ENCODE measurements around the gene DPEP2NB. TPM values are rescaled to one million over a fixed set of nuclear protein-coding genes. Genes with fewer than 3 reads are reported as not detected.

The DPEP2NB gene
- total RNA-seq, 1 donor from 2014 or later = not detected

DNA sequence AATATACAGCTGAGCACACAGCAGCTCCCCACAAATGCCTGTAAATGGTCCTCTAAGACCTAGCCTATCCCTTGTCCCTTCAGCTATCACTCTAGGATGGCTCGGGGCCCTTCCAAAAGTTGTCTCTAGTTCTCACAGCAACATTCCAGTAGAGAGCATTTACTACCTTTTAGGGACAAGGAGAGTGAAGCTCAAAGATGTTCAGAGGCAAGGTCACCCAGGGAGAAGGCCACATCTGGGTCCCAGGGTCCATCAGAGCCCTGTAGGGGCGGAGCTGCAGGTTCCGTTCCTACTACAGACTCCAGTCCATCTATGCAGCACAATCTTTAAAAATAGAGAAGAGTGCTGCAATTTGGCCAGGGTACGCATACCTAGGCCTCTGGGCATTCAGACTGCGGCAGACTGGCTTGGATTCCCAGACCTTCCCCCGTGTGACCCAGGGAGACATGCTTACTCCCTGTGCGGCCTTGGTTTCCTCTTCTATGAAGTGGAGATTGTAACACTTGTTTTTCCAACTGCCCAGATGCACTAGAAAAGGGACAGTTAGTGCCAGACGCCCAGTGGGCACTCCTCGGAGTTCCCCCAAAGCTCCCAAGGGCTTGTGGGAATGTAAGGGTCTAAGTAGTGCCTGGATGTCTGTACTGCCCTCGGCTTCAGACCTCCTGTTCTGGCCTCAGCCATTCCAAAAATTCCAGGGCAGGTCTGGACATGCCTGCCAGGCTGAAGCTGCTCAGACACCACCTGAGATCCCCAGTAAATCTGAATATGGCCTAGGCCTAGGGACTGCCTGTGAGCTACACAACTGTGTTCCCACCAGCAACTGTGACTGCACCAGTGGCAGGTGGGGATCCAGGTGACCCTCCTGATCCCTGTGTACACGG lies 49.8 kb downstream of the DPEP2NB start:
- peak overlapping the region; percentile 72 for H3K4me3 ChIP-seq (ENCODE audit: low read depth, low read length)
- DNase-seq (ENCODE audit: low read depth) = no peak
- TF ChIP-seq, protein P1, sequence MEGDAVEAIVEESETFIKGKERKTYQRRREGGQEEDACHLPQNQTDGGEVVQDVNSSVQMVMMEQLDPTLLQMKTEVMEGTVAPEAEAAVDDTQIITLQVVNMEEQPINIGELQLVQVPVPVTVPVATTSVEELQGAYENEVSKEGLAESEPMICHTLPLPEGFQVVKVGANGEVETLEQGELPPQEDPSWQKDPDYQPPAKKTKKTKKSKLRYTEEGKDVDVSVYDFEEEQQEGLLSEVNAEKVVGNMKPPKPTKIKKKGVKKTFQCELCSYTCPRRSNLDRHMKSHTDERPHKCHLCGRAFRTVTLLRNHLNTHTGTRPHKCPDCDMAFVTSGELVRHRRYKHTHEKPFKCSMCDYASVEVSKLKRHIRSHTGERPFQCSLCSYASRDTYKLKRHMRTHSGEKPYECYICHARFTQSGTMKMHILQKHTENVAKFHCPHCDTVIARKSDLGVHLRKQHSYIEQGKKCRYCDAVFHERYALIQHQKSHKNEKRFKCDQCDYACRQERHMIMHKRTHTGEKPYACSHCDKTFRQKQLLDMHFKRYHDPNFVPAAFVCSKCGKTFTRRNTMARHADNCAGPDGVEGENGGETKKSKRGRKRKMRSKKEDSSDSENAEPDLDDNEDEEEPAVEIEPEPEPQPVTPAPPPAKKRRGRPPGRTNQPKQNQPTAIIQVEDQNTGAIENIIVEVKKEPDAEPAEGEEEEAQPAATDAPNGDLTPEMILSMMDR (conservative IDR thresholded peaks at IDR 0.05; ENCODE audit: low read depth, low read length) = no peak

- TF ChIP-seq, protein P1 (conservative IDR thresholded peaks at IDR 0.05; ENCODE audit: low read depth, low read length) = no peak
- H3K4me3 ChIP-seq (ENCODE audit: low read depth, low read length) = no peak overlapping the region
- DNase-seq (ENCODE audit: low read depth) = no peak
Measured at GRCh38 chr16:67964477-67965131, 51.1 kb downstream of the DPEP2NB start.

DNA sequence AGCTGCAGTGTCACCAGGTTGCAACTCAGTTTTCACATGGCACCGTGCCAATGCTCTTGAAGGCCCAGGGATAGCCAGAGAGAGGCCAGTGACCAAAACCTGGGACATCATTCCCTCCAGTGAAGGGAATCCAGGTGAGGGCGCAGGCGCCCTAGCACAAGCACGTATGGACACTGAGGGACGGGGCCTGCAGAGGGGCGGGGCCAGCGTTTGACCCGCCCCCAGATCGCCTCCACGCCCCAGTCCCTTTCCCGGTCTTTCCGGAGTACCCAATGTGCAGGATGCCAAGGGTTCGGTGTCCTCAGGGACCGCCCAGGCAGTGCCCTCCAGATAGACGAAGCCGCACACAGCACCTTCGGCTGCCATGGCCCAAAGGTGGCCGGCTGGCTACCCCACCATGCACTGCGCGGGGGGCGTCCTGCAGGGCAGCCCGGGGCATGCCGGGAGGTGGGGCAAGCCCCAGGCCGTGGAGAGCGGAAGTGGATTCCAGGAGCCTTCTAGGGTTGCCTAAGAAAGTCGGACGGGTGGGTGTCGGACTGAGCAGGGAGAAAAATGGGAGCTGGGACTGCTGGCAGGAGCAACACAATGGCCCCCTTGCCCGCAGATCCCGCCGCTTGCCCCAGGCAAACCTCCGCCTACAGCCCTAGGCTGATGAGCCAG lies 51.9 kb downstream of the DPEP2NB start:
- H3K4me3 ChIP-seq (ENCODE audit: low read depth, low read length) = no peak overlapping the region
- no peak for DNase-seq (ENCODE audit: low read depth)
- TF ChIP-seq, protein P1 (conservative IDR thresholded peaks at IDR 0.05; ENCODE audit: low read depth, low read length) = no peak

Other genes with a start within 250 kb of the DPEP2NB start
- 4.0 and 5.3 TPM in 2 replicates for gene RANBP10, start 209.4 kb downstream of the DPEP2NB start, total RNA-seq
- 0.07 and 0.52 TPM in 2 replicates for gene TSNAXIP1, start 209.0 kb downstream of the DPEP2NB start, total RNA-seq
- gene THAP11, start 173.6 kb downstream of the DPEP2NB start, total RNA-seq = 33.7 and 45.7 TPM in 2 replicates
- gene NUTF2, start 169.0 kb downstream of the DPEP2NB start, total RNA-seq = 219 and 549 TPM in 2 replicates
- gene CENPT, start 168.2 kb downstream of the DPEP2NB start, total RNA-seq = 36.3 and 40.4 TPM in 2 replicates
- 61.1 and 61.2 TPM in 2 replicates for gene EDC4, start 142.9 kb downstream of the DPEP2NB start, total RNA-seq
- gene NRN1L, start 131.0 kb downstream of the DPEP2NB start, total RNA-seq = 0.46 TPM in 1 of 2 replicates, not detected in the other
- gene PSKH1, start 122.7 kb downstream of the DPEP2NB start, total RNA-seq = 6.7 and 8.1 TPM in 2 replicates
- 1.6 and 2.1 TPM in 2 replicates for gene CTRL, start 84.0 kb downstream of the DPEP2NB start, total RNA-seq
- 54.1 and 58.1 TPM in 2 replicates for gene PSMB10, start 79.1 kb downstream of the DPEP2NB start, total RNA-seq
- gene LCAT, start 71.8 kb downstream of the DPEP2NB start, total RNA-seq = 7.5 TPM in 2 replicates
- 46.8 and 50.7 TPM in 2 replicates for gene SLC12A4, start 47.3 kb downstream of the DPEP2NB start, total RNA-seq
- gene DPEP3, start 35.4 kb downstream of the DPEP2NB start, total RNA-seq = not detected in 2 replicates
- gene DPEP2, start 16.4 kb downstream of the DPEP2NB start, total RNA-seq = not detected in 2 replicates
- 5.3 and 11.8 TPM in 2 replicates for gene DDX28, start 7.3 kb upstream of the DPEP2NB start, total RNA-seq
- gene DUS2, start 7.4 kb upstream of the DPEP2NB start, total RNA-seq = 20.9 and 28.5 TPM in 2 replicates
- 15.8 and 24.7 TPM in 2 replicates for gene NFATC3, start 69.5 kb upstream of the DPEP2NB start, total RNA-seq
- 25.5 and 26.7 TPM in 2 replicates for gene ESRP2, start 220.2 kb upstream of the DPEP2NB start, total RNA-seq
- gene PLA2G15, start 229.5 kb upstream of the DPEP2NB start, total RNA-seq = 17.1 and 18.7 TPM in 2 replicates
- gene SLC7A6, start 248.6 kb upstream of the DPEP2NB start, total RNA-seq = 10.6 and 25.3 TPM in 2 replicates